K562 (cell line): ENCODE data around the gene PLCD4.

Source experiments
- EZH2 ChIP-seq: IDR thresholded peaks from 2 replicates; pipeline ENCODE4 v1.6.1; 2012; ENCODE audit warnings: low read depth, mild to moderate bottlenecking, inconsistent platforms, low read length, borderline replicate concordance
- HMGXB4 ChIP-seq: sonication (generic); formaldehyde crosslinking; IDR thresholded peaks from 2 replicates; pipeline ENCODE4 v1.8.1; 2023; ENCODE audit warnings: mild to moderate bottlenecking, missing genetic modification reagents
- HNRNPL ChIP-seq: fragments of 200-400 bp; formaldehyde crosslinking; IDR thresholded peaks from 2 replicates; pipeline ENCODE4 v1.6.1; 2017; ENCODE audit warnings: low read depth, mild to moderate bottlenecking, low read length
- MAZ ChIP-seq, 2 experiments: fragments of 450-650 bp in 1 of 2; sonication (generic) in 1 of 2; formaldehyde crosslinking; IDR thresholded peaks in 1 of 2; conservative IDR thresholded peaks in 1 of 2; 2 replicates each; pipeline versions ENCODE4 v1.4.0 to v1.5.0; 2020; ENCODE audit warnings: mild to moderate bottlenecking in 1 of 2, missing genetic modification reagents in 1 of 2
- MCM2 ChIP-seq: fragments of 450-650 bp; IDR thresholded peaks from 2 replicates; pipeline ENCODE4 v1.6.1; 2017; ENCODE audit warnings: low read depth, mild to moderate bottlenecking
- SP2 ChIP-seq: IDR thresholded peaks from 2 replicates; pipeline ENCODE4 v1.6.1; 2011; ENCODE audit warnings: mild to moderate bottlenecking, low read depth, low read length, moderate library complexity; ENCODE audit not compliant: poor library complexity, severe bottlenecking; ENCODE audit errors: extremely low read depth
- TAF1 ChIP-seq: IDR thresholded peaks from 2 replicates; pipeline ENCODE4 v1.6.1; 2011; ENCODE audit warnings: mild to moderate bottlenecking, low read length, moderate library complexity; ENCODE audit not compliant: insufficient read depth, control insufficient read depth, severe bottlenecking; ENCODE audit errors: extremely low read depth
- XRCC4 ChIP-seq: IDR thresholded peaks from one replicate; pipeline ENCODE4 v1.6.1; 2011; ENCODE audit not compliant: insufficient read depth, insufficient read length; ENCODE audit errors: extremely low read depth
- ZBTB33 ChIP-seq: sonication (generic); formaldehyde crosslinking; IDR thresholded peaks from 2 replicates; pipeline ENCODE4 v1.8.1; 2023; ENCODE audit warnings: mild to moderate bottlenecking, missing genetic modification reagents
- ZNF318 ChIP-seq, 2 experiments: fragments of 450-650 bp; IDR thresholded peaks; 2 replicates each; pipeline ENCODE4 v1.6.1; 2016; ENCODE audit warnings: mild to moderate bottlenecking in 2 of 2, borderline replicate concordance in 1 of 2, low read depth in 1 of 2, moderate library complexity in 1 of 2

- no peak for TF ChIP-seq MCM2
- no peak for TF ChIP-seq MAZ (CRISPR knock-in tag; conservative IDR thresholded peaks at IDR 0.05 in 1 of 2, IDR thresholded peaks at IDR 0.05 in 1 of 2)
- no peak for TF ChIP-seq EZH2
- TF ChIP-seq ZBTB33 (CRISPR knock-in tag), result no peak
- TF ChIP-seq HNRNPL, result no peak
- no peak for TF ChIP-seq ZNF318 (IDR thresholded peaks at IDR 0.05; ENCODE audit: borderline replicate concordance in 1 of 2, low read depth in 1 of 2)
- TF ChIP-seq TAF1, result no peak
- no peak for TF ChIP-seq XRCC4
- TF ChIP-seq HMGXB4 (CRISPR knock-in tag), result no peak
- no peak for TF ChIP-seq SP2
Observed at GRCh38 chr2:218662377-218662776, 54.7 kb downstream of the PLCD4 start.
